BLaER1 treated with 17β-estradiol and CSF1 and Interleukin-3, amounts not matched to agents 10 nM and 100 nM (cell line): ENCODE results near the gene MGAT4C.

Source experiments
- H3K27ac ChIP-seq, 11 experiments: shearing (Covaris generic); formaldehyde crosslinking; 2 replicates each; pipeline ENCODE4 v1.8.1; 2022
- H3K27me3 ChIP-seq, 11 experiments: shearing (Covaris generic); formaldehyde crosslinking; 2 replicates each; pipeline ENCODE4 v1.8.1; 2022
- H3K36me3 ChIP-seq, 11 experiments: shearing (Covaris generic); formaldehyde crosslinking; 2 replicates each; pipeline ENCODE4 v1.8.1; 2022
- H3K4me1 ChIP-seq, 10 experiments: shearing (Covaris generic); formaldehyde crosslinking; 2 replicates each; pipeline ENCODE4 v1.8.1; 2022
- H3K4me2 ChIP-seq, 11 experiments: shearing (Covaris generic); formaldehyde crosslinking; 2 replicates each; pipeline ENCODE4 v1.8.1; 2022
- H3K4me3 ChIP-seq, 10 experiments: shearing (Covaris generic); formaldehyde crosslinking; 2 replicates each; pipeline ENCODE4 v1.8.1; 2022
- H3K9ac ChIP-seq, 11 experiments: shearing (Covaris generic); formaldehyde crosslinking; 2 replicates each; pipeline ENCODE4 v1.8.1; 2022
- H3K9me3 ChIP-seq, 11 experiments: shearing (Covaris generic); formaldehyde crosslinking; replicated peaks in 1 of 11; 2 replicates each; pipeline ENCODE4 v1.8.1; 2022
- H4K20me1 ChIP-seq, 11 experiments: shearing (Covaris generic); formaldehyde crosslinking; 2 replicates each; pipeline ENCODE4 v1.8.1; 2022
- Cebpa-rat ChIP-seq, 11 experiments: shearing (Covaris generic); IDR thresholded peaks; 2 replicates each; pipeline ENCODE4 v1.8.1; 2022

MGAT4C gene

DNA sequence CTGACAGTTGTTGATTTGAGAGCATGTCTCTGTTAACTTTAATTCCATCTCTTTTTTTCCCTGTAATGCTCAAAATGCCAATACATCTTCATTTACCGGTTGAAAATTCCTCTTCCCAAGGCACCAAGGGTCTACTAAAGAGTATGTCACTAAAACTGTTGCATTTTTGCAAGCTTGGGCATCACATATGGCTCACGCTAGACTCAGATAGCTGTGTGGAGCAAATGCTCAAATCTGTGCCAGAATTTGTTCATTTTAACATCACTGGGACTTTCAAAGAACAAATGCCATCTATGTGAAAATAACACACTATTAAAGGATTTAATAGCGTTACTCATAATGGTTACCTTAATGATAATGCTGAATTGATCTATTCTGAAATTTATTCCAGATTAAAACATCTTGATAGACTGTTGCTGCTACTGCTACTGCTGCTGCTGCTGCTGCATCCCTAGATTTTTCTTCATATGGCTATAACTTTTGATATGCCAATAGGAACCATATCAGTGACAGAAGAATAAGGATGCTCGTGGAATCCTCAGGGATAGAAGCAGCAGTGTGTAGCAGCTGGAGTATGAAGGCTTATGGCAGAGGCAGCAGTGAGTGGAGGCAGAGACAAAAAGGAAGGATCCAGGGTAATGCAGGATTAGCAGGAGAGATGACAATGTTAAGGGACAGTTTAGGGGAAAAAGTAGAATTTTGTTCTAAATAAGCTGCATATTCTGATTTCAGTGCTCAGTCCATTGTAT, 57.3 kb downstream of the MGAT4C start:
- no peak for TF ChIP-seq Cebpa-rat (IDR thresholded peaks at IDR 0.05)
- no peaks in the 10 kb centered on the region for H3K27me3 ChIP-seq
- no peak overlapping the region for H3K4me2 ChIP-seq
- no peaks in the 10 kb centered on the region for H4K20me1 ChIP-seq
- peaks cover 0 to 16% (median 7%) of the 10 kb centered on the region in 10 experiments; a peak in 9 of 20 replicates for H3K4me1 ChIP-seq
- H3K9me3 ChIP-seq: no peaks in the 10 kb centered on the region
- H3K4me3 ChIP-seq: no peak overlapping the region
- H3K27ac ChIP-seq: no peak overlapping the region
- H3K36me3 ChIP-seq: no peaks in the 10 kb centered on the region
- no peak overlapping the region for H3K9ac ChIP-seq

DNA sequence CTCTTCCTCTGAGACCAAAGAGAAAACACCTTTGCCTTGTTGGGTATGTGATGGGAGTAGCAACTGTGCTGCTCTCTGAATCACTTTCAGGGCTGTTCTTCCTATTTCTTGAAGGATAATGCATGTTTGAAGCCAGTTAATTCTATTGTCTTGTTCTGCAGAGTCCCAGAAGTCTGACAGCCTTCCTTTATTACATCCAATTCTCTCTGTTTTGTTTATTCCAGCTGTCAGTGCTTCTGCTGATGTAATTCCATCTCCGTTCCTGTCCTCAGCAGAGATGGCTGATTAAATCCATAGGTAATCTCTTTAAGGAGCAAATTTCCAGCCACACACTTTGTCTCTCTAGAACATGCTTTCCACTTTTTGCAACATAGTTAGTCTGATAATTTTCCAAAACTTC, 59.7 kb downstream of the MGAT4C start:
- H3K27me3 ChIP-seq: no peaks in the 10 kb centered on the region
- no peaks in the 10 kb centered on the region for H3K36me3 ChIP-seq
- H3K4me3 ChIP-seq: no peak overlapping the region
- H3K27ac ChIP-seq: no peak overlapping the region
- no peak overlapping the region for H3K9ac ChIP-seq
- H3K9me3 ChIP-seq: no peaks in the 10 kb centered on the region
- no peaks in the 10 kb centered on the region for H4K20me1 ChIP-seq
- no peak overlapping the region for H3K4me2 ChIP-seq
- peaks cover 0 to 16% (median 8%) of the 10 kb centered on the region in 10 experiments; a peak in 9 of 20 replicates for H3K4me1 ChIP-seq
- TF ChIP-seq Cebpa-rat (IDR thresholded peaks at IDR 0.05): no peak

- H3K4me1 ChIP-seq: peaks cover 0 to 8% (median 0%) of the 10 kb centered on the region in 10 experiments; a peak in 4 of 20 replicates
Measured at GRCh38 chr12:86194721-86195120, 61.5 kb downstream of the MGAT4C start.

DNA sequence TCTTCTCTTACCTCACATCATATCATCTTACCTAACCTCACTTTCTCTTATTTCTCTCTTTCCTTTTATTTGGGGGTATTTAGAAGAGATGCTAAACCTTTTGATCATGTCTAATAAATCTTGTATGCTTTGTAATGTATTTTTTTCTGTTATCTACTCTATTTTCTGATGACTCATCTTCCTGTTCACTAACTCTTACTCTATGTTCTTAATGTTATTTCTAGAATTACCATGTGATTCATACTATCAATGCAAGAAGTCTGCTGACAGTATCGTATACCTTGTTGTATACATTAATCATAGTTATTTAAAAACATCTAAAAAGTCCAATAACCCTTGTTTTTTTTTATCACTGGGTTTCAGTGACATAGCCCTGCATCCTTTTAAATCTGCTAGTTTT, 62.3 kb downstream of the MGAT4C start:
- no peak overlapping the region for H3K27ac ChIP-seq
- H3K4me2 ChIP-seq: no peak overlapping the region
- H3K36me3 ChIP-seq: no peaks in the 10 kb centered on the region
- no peaks in the 10 kb centered on the region for H4K20me1 ChIP-seq
- no peak overlapping the region for H3K9ac ChIP-seq
- no peaks in the 10 kb centered on the region for H3K9me3 ChIP-seq
- no peak for TF ChIP-seq Cebpa-rat (IDR thresholded peaks at IDR 0.05)
- H3K4me1 ChIP-seq: peaks cover 0 to 8% (median 0%) of the 10 kb centered on the region in 10 experiments; a peak in 2 of 20 replicates
- no peak overlapping the region for H3K4me3 ChIP-seq
- no peaks in the 10 kb centered on the region for H3K27me3 ChIP-seq

More at GRCh38 chr12:86194721-86195120, 61.5 kb downstream of the MGAT4C start:
- Histone ChIP-seq H3K9me3 (no peaks in the 10 kb centered on the region), H4K20me1 (no peaks in the 10 kb centered on the region), H3K4me3 (no peak overlapping the region), H3K27me3 (no peaks in the 10 kb centered on the region), H3K27ac (no peak overlapping the region), H3K36me3 (no peaks in the 10 kb centered on the region), H3K4me2 (no peak overlapping the region), H3K9ac (no peak overlapping the region)
- TF ChIP-seq Cebpa-rat (IDR thresholded peaks at IDR 0.05): no peak

DNA sequence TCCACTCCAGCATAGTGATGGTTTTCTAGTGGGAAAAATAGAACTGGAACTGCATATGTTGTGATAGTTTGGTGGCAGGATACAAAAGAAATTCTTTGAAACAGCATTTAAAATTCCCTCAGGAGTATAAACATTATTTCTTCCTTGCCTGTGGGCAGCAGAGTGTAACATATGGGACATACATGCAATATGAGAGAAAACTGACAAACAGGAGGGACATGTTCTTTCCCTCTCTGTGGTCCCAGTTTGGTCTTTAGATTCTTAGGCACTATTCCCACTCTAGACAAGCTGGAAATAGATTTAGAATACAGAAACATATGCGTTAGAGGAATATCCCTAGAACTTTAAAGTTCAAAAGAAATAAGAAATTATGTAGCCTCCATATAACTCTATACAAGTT, 68.0 kb downstream of the MGAT4C start:
- H3K9me3 ChIP-seq: no peaks in the 10 kb centered on the region
- no peak overlapping the region for H3K4me3 ChIP-seq
- H3K27ac ChIP-seq: no peak overlapping the region
- no peaks in the 10 kb centered on the region for H3K36me3 ChIP-seq
- H4K20me1 ChIP-seq: no peaks in the 10 kb centered on the region
- H3K27me3 ChIP-seq: no peaks in the 10 kb centered on the region
- H3K4me2 ChIP-seq: no peak overlapping the region
- TF ChIP-seq Cebpa-rat (IDR thresholded peaks at IDR 0.05): no peak
- no peaks in the 10 kb centered on the region for H3K4me1 ChIP-seq
- H3K9ac ChIP-seq: no peak overlapping the region

DNA sequence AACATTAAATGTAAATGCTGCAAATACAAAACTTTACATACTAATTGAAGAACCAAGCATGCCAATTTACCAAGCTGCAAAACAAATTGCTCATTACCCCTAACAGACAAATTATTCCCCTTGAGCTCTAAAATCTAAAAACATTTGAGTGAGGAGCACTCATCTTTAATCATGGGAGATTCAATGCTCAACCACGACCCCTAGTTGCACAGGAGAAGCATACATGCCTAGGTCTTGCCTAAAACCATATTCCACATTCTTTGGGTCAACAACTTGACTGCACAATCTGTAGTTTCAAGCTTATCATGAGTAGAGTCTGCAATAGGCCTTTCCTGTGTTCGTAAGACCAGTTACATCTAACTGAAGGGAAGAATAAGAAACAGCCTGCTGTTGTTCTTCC, 69.7 kb downstream of the MGAT4C start:
- no peaks in the 10 kb centered on the region for H4K20me1 ChIP-seq
- H3K9me3 ChIP-seq: no peaks in the 10 kb centered on the region
- no peaks in the 10 kb centered on the region for H3K36me3 ChIP-seq
- H3K27me3 ChIP-seq: no peaks in the 10 kb centered on the region
- H3K4me2 ChIP-seq: no peak overlapping the region
- no peaks in the 10 kb centered on the region for H3K4me1 ChIP-seq
- H3K9ac ChIP-seq: no peak overlapping the region
- no peak overlapping the region for H3K4me3 ChIP-seq
- H3K27ac ChIP-seq: no peak overlapping the region
- TF ChIP-seq Cebpa-rat (IDR thresholded peaks at IDR 0.05): no peak

DNA sequence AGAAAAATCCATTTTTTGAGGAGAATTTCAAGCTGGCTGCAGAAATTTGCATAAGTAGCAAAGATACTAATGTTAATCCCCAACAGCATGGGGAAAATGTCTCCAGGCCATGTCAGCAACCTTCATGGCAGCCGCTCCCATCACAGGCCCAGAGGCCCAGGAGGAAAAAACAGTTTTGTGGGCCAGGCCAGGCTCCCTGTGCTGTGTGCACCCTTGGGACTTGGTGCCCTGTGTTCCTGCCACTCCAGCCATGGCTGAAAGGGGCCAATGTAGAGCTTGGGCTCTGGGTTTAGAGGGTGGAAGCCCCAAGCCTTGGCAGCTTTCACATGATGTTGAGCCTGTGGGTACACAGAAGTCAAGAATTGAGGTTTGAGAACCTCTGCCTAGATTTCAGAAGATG, 76.3 kb downstream of the MGAT4C start:
- Histone ChIP-seq H3K27me3 (no peaks in the 10 kb centered on the region), H4K20me1 (no peaks in the 10 kb centered on the region), H3K36me3 (no peaks in the 10 kb centered on the region), H3K27ac (no peak overlapping the region), H3K9me3 (peaks cover 9 to 19% (median 14%) of the 10 kb centered on the region in 11 experiments; a peak in 21 of 22 replicates), H3K4me2 (no peak overlapping the region), H3K9ac (no peak overlapping the region), H3K4me3 (no peak overlapping the region), H3K4me1 (no peaks in the 10 kb centered on the region)
- TF ChIP-seq Cebpa-rat (IDR thresholded peaks at IDR 0.05): no peak

GRCh38 chr12:86174188-86174587, 82.0 kb downstream of the MGAT4C start:
- Histone ChIP-seq H3K4me1 (no peaks in the 10 kb centered on the region), H3K4me3 (no peak overlapping the region), H3K27ac (no peak overlapping the region), H3K9ac (no peak overlapping the region), H3K36me3 (no peaks in the 10 kb centered on the region), H3K27me3 (no peaks in the 10 kb centered on the region), H3K4me2 (no peak overlapping the region), H4K20me1 (no peaks in the 10 kb centered on the region), H3K9me3 (peaks cover 0 to 4% (median 0%) of the 10 kb centered on the region in 11 experiments; a peak in 2 of 22 replicates)
- TF ChIP-seq Cebpa-rat (IDR thresholded peaks at IDR 0.05): no peak

DNA sequence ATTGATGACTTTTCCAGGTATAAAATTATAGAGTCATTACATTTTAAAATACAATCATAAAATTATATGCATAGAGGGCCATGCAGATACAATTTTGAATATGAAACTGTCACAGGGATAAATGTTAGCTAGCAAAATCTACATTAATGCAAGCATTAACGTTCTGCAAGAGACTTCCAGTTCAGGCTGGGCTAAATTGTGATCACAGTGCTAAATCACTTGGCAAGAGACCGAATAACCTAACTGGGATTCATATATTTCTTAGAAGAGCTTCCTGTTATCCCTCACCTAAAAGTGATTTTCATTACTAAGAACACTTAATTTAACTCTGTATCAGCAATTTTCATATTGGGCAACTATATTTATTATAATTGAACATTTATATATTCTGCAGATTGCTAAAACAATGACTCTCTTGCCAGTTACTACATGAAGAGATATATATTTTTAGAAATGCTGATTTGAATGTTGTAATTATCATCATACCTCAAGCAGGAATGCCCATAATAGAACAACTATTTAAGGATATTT, 83.2 kb downstream of the MGAT4C start:
- Histone ChIP-seq H3K9ac (no peak overlapping the region), H3K27me3 (no peaks in the 10 kb centered on the region), H3K4me1 (no peaks in the 10 kb centered on the region), H3K4me2 (no peak overlapping the region), H3K9me3 (no peaks in the 10 kb centered on the region), H4K20me1 (no peaks in the 10 kb centered on the region), H3K36me3 (no peaks in the 10 kb centered on the region), H3K27ac (no peak overlapping the region), H3K4me3 (no peak overlapping the region)
- no peak for TF ChIP-seq Cebpa-rat (IDR thresholded peaks at IDR 0.05)

GRCh38 chr12:86170051-86170450, 86.1 kb downstream of the MGAT4C start:
- no peaks in the 10 kb centered on the region for H3K9me3 ChIP-seq
- no peak overlapping the region for H3K27ac ChIP-seq
- no peak overlapping the region for H3K9ac ChIP-seq
- no peaks in the 10 kb centered on the region for H3K4me1 ChIP-seq
- H3K36me3 ChIP-seq: no peaks in the 10 kb centered on the region
- H3K4me3 ChIP-seq: no peak overlapping the region
- H3K27me3 ChIP-seq: no peaks in the 10 kb centered on the region
- no peaks in the 10 kb centered on the region for H4K20me1 ChIP-seq
- H3K4me2 ChIP-seq: no peak overlapping the region
- no peak for TF ChIP-seq Cebpa-rat (IDR thresholded peaks at IDR 0.05)
